Esophagus squamous epithelium (tissue), 5 donors: Measurements from ENCODE around the gene NR3C2. TPM values are rescaled to one million over a fixed set of nuclear protein-coding genes. Genes with fewer than 3 reads are reported as not detected.

Experiments
- DNase-seq: peaks from one replicate; lab custom pipeline; 2025; lab: John Stamatoyannopoulos, UW
- H3K27ac ChIP-seq, 4 donors: fragments of 200-600 bp; sonication (generic); one replicate each; pipeline ENCODE4 v1.5.1; 2016 to 2019; ENCODE audit warnings: mild to moderate bottlenecking in 1 of 4
- H3K27me3 ChIP-seq, 4 donors: fragments of 200-600 bp; sonication (generic); 1 replicate in 3 of 4; 2 replicates in 1 of 4; pipeline versions ENCODE4 v1.5.1 to v1.6.0; 2017 to 2021; ENCODE audit warnings: antibody characterized with exemption in 1 of 4
- H3K36me3 ChIP-seq, 3 donors: fragments of 200-600 bp; sonication (generic); one replicate each; pipeline ENCODE4 v1.5.1; 2016 to 2019
- H3K4me1 ChIP-seq, 3 donors: fragments of 200-600 bp; sonication (generic); one replicate each; pipeline ENCODE4 v1.5.1; 2017 to 2019
- H3K4me3 ChIP-seq, 4 donors: fragments of 200-600 bp; sonication (generic); 1 replicate in 3 of 4; 2 replicates in 1 of 4; pipeline ENCODE4 v1.5.1; 2016 to 2019; ENCODE audit warnings: mild to moderate bottlenecking in 2 of 4, moderate library complexity in 1 of 4
- H3K9me3 ChIP-seq, 3 donors: fragments of 200-600 bp; sonication (generic); one replicate each; pipeline ENCODE4 v1.5.1; 2016 to 2019
- CTCF ChIP-seq, 6 experiments: fragments of 450-650 bp in 4 of 6; fragments of 200-600 bp in 2 of 6; sonication (generic) in 2 of 6; IDR thresholded peaks; one replicate each; pipeline ENCODE4 v1.5.1; 2016 to 2019; ENCODE audit warnings: antibody characterized with exemption in 6 of 6, mild to moderate bottlenecking in 4 of 6, moderate library complexity in 4 of 6
- POLR2A ChIP-seq, 4 donors: fragments of 450-650 bp; IDR thresholded peaks; one replicate each; pipeline ENCODE4 v1.6.1; 2017; ENCODE audit warnings: antibody characterized with exemption in 4 of 4, mild to moderate bottlenecking in 4 of 4, moderate library complexity in 3 of 4
- WGBS, 2 donors: methylation state at CpG; one replicate each; pipeline ENCODE4 v1.1.5; 2018; 5-methylcytosine and 5-hydroxymethylcytosine counted together
- intact Hi-C: fragments of 100-400 bp; cut with DNase I; formaldehyde crosslinking; loops from one replicate; pipeline ENCODE4 v1.15.0; 2022
- total RNA-seq, 4 donors: library from RNA; depleted of rRNA; stranded (reverse); fragments of >200 nt; gene quantifications; one replicate each; pipeline ENCODE4 v1.1.0, GENCODE V29; 2016
- donor health status: DM: yes; HTN: yes; CAD: no.

NR3C2 gene
- total RNA-seq, 4 donors from 2014 or later = 1.2 to 5.3 (median 2.3) TPM

- intact Hi-C loops = no loop called here
- H3K4me3 ChIP-seq = no peak overlapping the region
- no peaks in the 10 kb centered on the region for H3K36me3 ChIP-seq
- no peak overlapping the region for H3K27ac ChIP-seq
- H3K9me3 ChIP-seq = no peaks in the 10 kb centered on the region
- no peak for DNase-seq
- H3K27me3 ChIP-seq = no peaks in the 10 kb centered on the region
- no peaks in the 10 kb centered on the region for H3K4me1 ChIP-seq
- TF ChIP-seq CTCF (IDR thresholded peaks at IDR 0.05) (no peak), POLR2A (IDR thresholded peaks at IDR 0.05) (no peak)
These were observed 76.0 kb downstream of the NR3C2 start for GRCh38 chr4:148366251-148366650.

- no peak for TF ChIP-seq POLR2A (IDR thresholded peaks at IDR 0.05)
- TF ChIP-seq CTCF (IDR thresholded peaks at IDR 0.05) = no peak
These were observed 77.7 kb downstream of the NR3C2 start for GRCh38 chr4:148364525-148364924.

GRCh38 chr4:148359769-148360168 lies 82.4 kb downstream of the NR3C2 start:
- TF ChIP-seq CTCF (IDR thresholded peaks at IDR 0.05) (no peak), POLR2A (IDR thresholded peaks at IDR 0.05) (no peak)
- DNase-seq = no peak
- 7 to 35% methylated on average over 1 of the region's 1 CpG for WGBS, 2 donors
- Histone ChIP-seq H3K27ac (no peak overlapping the region), H3K36me3 (no peaks in the 10 kb centered on the region), H3K4me3 (no peak overlapping the region), H3K9me3 (no peaks in the 10 kb centered on the region), H3K27me3 (no peaks in the 10 kb centered on the region), H3K4me1 (no peaks in the 10 kb centered on the region)
- intact Hi-C loops = no loop called here

More at GRCh38 chr4:148364525-148364924, 77.7 kb downstream of the NR3C2 start:
- no peak overlapping the region for H3K4me3 ChIP-seq
- H3K27me3 ChIP-seq = no peaks in the 10 kb centered on the region
- no peaks in the 10 kb centered on the region for H3K9me3 ChIP-seq
- H3K27ac ChIP-seq = no peak overlapping the region
- no peaks in the 10 kb centered on the region for H3K36me3 ChIP-seq
- intact Hi-C loops = no loop called here
- WGBS, 2 donors = 70 to 73% methylated on average over 1 of the region's 1 CpG
- no peak for DNase-seq
- no peaks in the 10 kb centered on the region for H3K4me1 ChIP-seq

GRCh38 chr4:148355442-148356123 lies 86.6 kb downstream of the NR3C2 start:
- Histone ChIP-seq H3K36me3 (no peaks in the 10 kb centered on the region), H3K27me3 (no peaks in the 10 kb centered on the region), H3K27ac (peak overlapping the region in 2 of 4 donors; percentile 14 to 45), H3K4me1 (no peaks in the 10 kb centered on the region), H3K9me3 (no peaks in the 10 kb centered on the region), H3K4me3 (peak overlapping the region in 1 of 4 donors; percentile 13)
- TF ChIP-seq POLR2A (IDR thresholded peaks at IDR 0.05) (no peak), CTCF (IDR thresholded peaks at IDR 0.05) (no peak)
- intact Hi-C loops = no loop called here
- WGBS, 2 donors = 49 to 56% methylated on average over 4 of the region's 4 CpGs
- DNase-seq = no peak

GRCh38 chr4:148354186-148354585 lies 88.0 kb downstream of the NR3C2 start:
- Histone ChIP-seq H3K27ac (no peak overlapping the region), H3K36me3 (no peaks in the 10 kb centered on the region), H3K4me3 (no peak overlapping the region), H3K9me3 (no peaks in the 10 kb centered on the region), H3K27me3 (no peaks in the 10 kb centered on the region), H3K4me1 (no peaks in the 10 kb centered on the region)
- intact Hi-C loops = no loop called here
- TF ChIP-seq POLR2A (IDR thresholded peaks at IDR 0.05) (no peak), CTCF (IDR thresholded peaks at IDR 0.05) (no peak)
- 85 to 93% methylated on average over 4 of the region's 4 CpGs for WGBS, 2 donors
- DNase-seq = no peak
